HG03103 (cell line): ENCODE measurements around the gene TLE3.

Source experiments
- ATAC-seq: cut with Tn5 transposase; IDR thresholded peaks from one replicate; pipeline ENCODE4 v1.9.1; 2021; ENCODE audit warnings: low read depth; ENCODE audit not compliant: unreplicated experiment

TLE3 gene

DNA sequence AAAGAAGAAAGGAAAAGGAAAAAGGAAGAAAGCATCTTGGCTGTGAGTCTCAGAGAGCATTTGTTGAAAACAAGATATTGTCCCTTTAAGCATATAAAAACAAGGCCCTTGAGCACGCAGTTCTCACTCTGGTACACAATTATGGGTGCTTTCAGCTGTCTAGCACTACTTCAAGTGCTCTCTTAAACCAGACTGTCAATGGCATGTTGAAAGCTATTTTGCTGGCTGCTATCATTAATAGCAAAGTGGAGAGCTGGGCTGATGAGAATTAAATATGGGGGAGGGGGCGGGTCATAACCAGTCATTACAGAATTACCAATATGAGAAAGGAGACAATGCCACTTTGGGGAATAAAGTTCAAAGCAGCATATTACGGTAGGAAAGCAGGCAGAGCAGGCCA, 9.3 kb downstream of the TLE3 start:
- no peak for ATAC-seq

DNA sequence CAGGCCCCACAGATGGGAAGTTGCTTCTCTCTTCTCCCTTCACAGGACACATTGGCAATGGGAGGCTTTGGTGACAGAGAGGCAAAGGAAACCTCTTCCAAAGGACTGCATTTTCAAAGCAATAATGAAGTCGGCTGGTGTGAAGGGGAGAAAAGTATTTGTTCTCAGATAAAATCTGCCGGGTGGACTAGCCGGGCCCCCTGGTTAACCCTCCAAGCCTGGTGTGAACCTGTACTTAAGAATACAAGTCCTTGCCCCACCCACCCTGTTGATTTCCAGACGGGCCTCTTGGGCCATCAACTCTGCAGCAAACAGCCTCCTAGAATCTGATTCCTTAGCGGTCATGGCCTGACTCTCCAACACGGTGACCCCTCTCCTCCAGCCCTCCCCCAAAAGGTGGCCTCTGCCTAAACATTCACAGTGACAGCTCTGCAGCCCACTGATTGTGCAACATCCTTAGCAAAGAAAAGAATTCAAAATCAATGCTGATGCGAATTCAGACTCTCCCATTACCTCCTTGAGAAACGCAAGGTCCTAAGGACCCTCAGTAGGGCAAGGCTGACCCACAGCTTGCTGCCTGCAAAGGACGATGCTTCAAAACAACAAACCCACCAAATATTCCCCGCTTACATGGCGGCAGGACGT, 9.9 kb downstream of the TLE3 start:
- ATAC-seq, result no peak

DNA sequence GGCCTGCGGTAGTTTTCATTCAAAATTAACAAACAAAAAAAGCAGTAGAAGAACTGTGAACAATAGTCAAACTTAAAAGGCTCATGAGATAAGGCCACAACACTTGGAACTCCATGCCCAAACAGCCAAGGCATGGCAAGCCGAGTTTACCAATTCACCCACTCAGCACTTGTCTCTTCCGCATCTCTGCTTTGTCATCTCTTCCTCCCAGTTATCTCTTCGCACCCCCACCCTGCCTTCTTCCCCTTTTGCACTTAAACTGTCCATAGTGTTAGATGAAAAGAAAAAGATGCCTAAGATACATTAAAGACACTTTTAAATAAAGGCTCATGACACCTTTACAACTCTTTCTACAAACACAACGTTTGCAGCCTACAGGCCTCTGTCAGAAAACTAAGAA, 11.1 kb downstream of the TLE3 start:
- ATAC-seq, result no peak

DNA sequence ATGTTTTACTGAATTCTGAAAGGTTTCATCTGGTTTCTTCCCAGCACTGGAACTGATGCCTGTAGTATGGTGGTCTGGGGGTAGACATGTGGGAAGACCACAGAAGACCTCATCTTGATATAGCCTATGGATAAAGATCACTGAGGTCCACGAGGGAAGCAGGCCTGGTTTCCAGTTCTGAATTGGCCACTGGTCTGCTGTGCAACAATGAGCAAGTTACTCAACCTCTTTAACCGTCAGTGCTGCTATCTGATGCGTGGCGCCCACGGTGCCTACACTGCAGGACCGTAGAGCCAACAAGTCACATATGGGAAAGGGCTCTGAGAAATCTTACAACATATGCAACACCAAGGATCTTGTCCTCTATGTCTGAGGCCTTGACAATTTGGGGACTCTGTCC, 13.3 kb downstream of the TLE3 start:
- no peak for ATAC-seq

DNA sequence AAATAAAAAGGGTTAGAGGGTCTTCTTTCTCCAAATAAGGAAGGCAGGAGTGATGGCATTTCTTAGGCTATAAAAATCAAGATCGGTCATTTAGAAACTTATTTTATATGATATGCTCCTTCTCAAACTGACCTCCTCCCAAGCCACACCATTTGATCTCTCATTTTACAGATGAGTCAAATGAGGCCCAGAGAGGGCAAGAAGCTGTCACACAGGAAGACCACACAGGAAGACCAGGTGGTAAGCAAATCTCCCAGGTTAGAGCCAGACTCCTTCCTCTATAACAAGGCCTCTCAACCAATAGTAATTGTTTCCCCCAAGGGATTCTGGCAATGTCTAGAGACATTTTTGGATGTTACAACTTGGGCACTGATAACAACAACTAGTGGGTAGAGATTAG, 13.8 kb downstream of the TLE3 start:
- ATAC-seq, result no peak

DNA sequence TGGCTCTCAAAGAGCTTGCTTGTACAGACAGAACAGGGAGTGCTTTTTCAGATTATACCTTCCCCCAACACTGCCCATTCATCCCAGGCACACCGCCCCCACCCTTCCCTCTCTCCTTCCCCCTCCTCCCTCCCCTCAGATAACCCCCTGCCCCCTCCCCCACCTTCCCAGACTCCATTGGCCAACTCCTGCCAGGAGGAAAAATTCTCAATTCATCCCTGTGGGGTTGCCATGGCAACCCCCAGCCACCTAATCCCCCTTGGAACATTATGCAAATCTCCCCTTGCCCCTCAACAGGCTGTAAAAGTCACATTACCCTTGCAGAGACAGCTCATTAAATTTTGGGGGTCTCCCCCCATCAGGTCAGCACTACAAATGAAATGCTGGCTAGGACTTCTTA, 14.3 kb downstream of the TLE3 start:
- no peak for ATAC-seq

DNA sequence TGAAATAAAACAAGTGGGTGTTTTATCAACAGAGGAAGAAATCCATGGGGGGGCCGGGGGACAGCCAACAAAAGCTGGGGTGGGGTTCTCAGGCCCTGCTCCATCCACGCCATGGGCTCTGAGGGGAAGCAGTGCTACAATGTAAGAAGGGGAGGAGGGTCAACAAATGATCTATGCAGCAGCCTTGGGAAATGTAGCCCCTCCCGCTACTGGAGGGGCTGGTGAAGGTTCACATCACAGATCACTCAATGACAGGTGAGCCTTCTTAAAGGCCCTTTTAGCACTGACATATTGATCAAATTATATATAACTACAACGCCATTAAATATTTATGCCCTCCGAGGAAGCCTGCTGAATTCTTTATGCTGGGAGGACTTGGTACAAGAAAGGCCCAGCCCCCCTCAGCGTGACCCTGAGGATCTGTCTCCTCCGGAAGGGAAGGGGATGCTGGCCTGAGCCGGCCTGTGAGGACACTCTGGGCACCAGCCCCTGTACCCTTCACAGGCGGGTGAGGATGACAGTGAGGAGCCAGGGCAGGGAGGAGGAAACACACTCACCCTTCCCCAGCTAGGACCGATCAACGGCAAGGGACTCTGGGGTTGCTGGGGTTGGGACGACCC, 15.3 kb downstream of the TLE3 start:
- ATAC-seq, result no peak

DNA sequence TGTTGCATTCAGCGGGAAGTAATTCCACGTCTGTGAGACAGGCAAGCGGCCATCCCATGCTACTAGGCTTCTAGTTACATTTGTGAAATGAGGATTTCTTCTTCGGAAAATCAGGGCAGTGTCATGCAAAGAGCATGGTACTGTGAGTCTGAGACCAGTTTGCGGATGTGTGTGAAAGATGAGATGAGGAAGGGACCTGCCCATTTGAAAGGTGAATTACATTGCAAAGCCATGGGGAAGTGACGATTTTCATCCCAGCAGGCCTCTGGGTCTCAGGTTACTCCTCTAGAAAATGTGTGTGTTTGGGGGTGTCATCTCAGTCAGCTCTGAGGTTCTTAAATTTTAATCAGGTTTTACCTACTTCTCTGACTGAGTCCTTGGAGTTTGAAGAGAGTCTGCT, 16.1 kb downstream of the TLE3 start:
- ATAC-seq, result no peak

DNA sequence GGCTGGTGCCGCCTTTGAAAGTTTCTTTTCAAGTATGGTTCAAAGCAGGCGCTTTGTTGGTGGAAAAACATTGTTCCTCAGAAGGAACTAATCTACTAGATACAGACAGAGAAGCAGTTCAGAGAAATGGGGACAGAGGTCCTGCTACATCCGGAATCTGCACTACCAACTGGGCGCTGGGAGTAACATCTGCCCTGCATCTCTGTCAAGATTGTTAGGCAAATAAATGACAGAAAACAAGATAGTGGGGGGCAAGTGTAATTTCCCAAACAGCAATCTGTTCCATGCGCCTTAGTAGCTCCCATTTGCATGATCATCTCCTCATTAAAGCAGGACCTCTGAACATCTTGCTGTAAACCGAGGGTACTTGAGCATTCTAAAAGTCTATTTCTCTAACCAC, 17.4 kb downstream of the TLE3 start:
- ATAC-seq, result no peak

DNA sequence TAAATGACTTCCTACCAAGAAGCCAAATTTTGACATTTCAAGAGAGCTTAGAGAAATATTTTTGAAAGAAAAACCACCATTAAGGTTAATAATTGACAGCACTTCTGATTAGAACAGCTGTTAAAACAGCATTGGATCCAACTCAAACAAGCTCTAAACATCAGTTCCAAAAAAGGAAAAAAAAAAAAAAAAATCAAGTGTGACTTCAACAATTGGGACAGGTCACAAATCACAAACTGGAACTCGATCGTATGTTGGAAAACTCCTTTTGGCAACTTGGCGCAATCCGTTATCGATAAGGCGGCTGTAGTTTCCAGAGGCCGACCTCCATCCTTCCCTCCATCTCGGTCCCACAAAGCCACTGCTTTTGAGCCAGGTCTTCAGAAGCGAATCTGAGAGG, 17.8 kb downstream of the TLE3 start:
- no peak for ATAC-seq

DNA sequence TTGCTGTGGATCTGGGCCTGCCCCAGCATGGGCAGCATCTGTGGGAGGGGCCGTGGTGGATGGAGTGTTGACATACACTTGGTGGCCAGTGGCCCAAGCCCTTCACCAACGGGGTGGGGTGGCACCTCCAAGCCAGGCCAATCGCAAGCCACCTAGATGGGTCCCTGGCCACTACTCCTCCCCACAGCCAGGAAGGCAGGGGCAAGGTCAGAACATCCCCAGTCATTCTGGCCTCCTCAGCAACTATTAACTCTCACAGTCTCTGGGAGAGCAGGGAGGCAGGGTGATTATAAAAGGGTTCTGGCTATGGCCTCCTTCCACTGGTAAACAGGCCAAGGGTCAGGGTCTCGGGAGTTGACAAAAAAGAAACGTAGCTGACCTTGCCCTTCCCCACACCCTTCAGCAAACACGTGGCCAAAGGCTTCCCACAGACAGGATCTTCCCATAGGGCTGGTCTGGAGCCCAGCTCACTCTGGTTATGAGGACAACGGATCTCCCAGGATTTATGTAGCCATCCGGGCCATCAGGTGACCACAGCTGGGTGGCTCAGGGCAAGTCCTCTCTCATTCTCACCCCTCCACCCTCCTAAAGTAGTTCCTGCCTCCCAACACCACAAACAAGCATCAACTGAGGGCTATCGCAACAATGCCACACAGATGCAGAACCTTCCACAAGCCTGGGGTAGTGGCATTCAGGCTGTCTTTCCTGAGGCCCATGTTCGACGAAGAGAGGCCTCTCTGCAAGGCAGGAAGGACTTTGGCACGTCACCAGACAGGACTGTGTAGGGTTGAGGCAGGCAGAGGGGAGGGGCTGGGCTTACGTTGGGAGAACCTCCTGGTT, 18.9 kb downstream of the TLE3 start:
- ATAC-seq, result no peak

DNA sequence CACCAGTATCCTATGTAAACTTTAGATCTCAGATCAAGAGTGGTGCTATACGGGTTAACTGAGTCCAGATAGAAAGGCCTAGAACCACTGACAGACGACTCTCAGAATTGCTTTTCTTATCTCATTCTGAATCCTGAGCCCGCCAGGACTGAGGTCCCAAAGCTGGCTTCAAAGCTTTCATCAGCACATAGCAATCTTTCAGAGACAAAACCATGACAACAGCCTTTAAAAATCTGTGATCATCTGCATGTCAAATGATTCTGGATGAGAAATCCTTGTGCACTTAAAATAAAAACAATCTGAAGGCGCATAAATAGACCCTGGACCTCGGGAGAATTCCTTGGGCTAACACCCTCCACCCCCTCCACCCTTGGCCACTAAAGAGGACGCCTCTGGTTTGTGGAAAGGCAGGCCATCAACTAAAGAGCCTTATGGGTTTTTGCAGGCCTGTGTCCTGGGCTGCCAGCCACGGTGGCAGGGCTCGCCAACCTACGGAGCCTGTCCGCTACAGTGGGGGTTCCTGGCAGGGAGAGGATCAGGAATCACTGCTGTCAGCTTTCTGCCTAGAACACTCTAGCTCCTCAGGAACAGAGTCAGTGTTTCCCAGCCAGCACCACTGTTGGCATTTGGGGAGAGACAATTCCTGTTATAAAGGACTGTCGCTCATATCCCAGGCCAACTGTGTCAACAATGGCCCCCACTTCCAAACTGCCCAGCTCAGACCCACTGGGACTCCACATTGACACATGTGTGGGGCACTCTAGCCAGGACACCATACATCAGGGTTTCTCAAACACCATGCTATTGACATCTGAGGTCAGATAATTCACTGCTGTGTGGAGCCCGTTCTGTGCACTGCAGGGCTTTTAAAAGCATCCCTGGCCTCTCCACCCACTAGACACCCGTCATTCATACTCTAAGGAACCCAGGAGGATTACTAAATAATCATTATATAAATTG, 20.2 kb downstream of the TLE3 start:
- ATAC-seq, result no peak

DNA sequence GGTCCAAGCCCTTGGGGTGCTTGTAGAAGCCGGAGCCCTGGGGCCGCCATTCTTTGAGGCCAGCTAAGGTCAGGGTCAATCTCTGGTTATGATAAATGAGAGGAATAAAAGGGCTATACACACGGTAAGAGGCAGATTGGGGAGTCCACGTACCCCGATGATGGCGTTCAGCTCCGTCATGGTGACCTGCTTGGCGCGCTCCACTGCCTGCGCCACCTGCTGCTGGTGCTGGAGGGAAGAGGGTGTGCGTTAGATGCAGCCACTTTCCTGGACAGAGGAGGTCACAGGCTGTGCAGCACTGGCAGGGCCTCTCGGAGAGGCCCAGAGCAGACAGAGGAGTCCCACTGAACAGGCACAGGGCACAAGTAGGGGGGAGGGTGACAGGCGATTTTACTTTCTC, 23.3 kb downstream of the TLE3 start:
- no peak for ATAC-seq

DNA sequence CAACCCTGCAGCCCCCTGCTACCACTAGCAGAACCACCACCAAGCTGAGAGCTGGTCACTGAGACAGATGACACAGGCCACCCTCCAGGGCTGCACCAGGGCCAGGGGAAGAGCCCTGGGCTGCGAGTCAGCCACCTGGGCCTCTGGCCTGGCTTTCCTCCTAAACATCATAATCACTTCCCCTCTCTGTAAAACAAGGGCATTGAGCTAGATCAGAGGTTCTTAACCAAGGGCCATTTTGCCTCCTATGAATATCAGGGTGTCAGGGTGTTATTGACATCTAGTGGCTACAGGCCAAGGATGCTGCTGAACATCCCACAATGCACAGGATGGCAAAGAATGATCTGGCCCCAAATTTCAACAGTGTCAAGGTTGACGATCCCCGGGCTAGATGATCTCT, 25.2 kb downstream of the TLE3 start:
- ATAC-seq, result no peak

DNA sequence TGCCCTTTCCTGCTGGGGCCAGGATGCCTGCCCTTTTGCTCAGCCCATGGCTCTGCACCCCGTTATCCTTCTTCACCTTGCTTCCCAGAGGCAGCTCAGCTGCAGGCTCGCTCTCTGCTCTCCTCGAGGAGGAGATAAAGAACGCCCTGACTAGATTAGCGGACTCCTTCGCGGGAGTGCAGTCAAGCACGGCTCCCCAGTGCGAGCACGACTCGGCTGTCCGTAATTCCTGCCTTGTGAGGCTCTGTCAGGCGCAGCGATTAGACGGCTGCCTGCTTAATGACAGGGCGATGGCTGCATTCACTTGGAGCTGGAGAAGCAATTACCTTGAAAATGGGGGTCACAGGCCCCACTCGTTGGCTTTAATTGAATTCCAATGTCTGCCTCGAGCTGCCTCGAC, 25.9 kb downstream of the TLE3 start:
- no peak for ATAC-seq

DNA sequence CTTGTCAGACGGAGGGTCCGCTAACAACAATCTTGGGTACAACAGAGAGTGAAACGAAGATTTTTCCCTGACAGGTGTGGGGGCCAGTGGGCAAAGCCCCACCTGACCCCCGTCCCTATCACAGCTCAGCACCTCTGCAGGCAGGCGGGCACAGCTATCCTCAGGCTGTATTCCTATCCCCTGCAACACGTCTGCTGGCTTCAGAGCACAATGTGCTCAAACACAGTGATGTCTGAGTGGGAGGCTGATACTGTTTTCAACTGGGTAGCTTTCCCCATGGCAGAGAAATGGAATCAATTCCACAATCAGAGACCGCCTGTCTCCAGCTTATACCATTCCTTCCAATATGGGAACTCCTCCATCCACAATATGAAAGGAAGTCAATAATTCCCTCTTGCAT, 28.0 kb downstream of the TLE3 start:
- no peak for ATAC-seq

DNA sequence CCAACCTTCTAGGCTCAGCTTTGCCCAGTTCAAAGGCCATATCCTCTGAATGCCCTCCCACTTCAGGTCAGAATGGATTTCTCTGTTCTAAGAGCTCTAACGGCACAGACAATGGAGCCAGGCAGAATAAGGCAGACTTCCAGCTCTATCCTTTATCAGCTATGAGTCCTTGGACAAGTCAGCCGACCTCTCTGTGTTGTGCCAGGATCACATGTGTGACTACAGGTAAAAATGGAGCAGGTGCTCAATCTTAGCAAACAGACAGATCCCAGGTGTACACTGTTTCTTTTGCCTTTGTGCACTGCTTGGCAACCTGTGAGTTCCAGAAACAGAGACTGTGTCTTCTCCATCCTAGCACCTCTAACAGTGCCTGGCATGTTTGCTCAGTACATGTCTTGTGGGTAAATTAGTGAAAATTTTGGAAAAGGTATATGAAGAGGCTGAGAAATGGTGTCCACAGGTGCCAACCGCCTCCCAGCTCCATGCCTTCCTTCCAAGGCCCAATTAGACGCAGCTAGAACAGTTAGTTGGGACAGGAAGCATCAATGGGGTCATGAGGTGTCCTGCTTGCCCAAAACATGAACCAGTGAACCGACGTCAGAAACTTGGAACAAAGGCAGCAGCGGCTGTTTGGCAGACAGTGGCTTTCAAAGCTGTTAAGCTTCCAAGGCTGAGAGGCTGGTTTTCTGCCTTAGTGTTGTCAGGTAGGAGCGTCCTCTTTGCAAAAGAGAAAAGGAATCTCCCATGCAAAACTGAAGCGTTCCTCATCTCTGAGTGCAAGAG, 28.7 kb downstream of the TLE3 start:
- no peak for ATAC-seq

DNA sequence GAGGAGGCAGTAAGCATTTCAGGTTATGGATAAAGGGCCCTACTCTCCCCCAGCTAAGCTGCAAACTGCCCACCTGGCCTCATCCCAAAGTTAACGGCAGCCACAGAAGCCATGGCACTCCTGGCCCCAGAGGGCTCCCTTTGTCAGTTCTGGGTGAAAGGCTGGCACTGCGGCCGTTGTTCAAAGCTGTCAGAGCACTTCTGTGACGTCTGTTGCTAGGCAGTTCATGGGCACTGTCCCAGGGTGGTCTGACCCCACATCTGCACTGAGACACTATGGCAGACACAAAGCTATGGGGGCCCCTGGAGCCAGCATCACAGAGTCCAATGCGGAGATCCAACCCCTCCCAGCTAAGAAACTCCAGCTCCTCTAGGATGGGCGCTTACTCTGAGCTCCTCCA, 30.0 kb downstream of the TLE3 start:
- no peak for ATAC-seq

DNA sequence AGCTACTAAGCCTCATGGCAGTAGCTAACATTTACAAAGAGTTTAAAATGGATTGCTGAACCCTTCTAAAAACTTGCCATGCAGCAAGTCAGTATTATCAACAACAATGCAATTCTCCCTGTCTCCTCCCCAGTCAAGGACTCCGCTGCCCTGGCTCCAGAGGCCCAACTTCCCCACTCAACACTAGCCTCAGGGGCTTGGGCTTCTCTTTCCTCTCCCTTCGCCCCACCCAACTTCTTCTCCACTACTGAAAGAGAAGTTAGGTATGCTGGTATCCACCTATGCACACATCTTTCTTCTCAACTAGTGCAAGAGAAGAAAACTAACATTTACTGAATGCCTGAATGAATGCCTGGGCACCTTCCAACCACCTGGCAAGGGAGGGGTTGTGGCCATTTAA, 30.7 kb downstream of the TLE3 start:
- no peak for ATAC-seq

DNA sequence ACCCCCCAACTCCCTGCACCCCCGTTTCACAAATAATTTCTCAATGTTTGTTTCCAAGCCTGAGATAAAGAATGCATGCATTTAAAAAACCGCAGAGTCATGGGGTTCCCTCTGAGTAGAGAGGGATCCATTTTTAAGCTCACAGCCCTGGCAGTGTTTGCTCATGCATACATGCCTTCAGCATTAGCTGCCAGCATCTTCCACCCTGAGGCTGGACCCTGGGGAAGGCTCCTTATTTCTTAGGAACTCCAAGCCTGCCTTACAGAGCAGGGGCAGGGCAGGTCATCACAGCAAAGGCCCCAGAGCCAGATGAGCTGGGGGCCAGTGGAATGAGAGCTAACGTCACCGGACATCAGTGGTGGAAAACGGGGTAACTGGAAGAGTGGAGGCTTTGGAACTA, 31.3 kb downstream of the TLE3 start:
- ATAC-seq, result no peak
